ENCODE measurements around the gene JAK1. TPM values are rescaled to one million over a fixed set of nuclear protein-coding genes. Genes with fewer than 3 reads are reported as not detected.
"Not testable (repeated sequence)": the region's sequence is repeated elsewhere in the genome, so short reads cannot be mapped to it uniquely, and the experiment has no call there.

JAK1 gene
- polyA plus RNA-seq, 3 donors = 29.5 to 79.6 (median 73.2) TPM

GRCh38 chr1:64836802-64837201 lies 129.5 kb downstream of the JAK1 start:
- 86 to 89% (median 89%) methylated on average over 8 of the region's 8 CpGs for WGBS, 3 donors
- H3K27ac ChIP-seq (ENCODE audit: low read depth, low read length) = no peak overlapping the region

GRCh38 chr1:64834734-64835133 lies 131.6 kb downstream of the JAK1 start:
- no peak overlapping the region for H3K27ac ChIP-seq (ENCODE audit: low read depth, low read length)

DNA sequence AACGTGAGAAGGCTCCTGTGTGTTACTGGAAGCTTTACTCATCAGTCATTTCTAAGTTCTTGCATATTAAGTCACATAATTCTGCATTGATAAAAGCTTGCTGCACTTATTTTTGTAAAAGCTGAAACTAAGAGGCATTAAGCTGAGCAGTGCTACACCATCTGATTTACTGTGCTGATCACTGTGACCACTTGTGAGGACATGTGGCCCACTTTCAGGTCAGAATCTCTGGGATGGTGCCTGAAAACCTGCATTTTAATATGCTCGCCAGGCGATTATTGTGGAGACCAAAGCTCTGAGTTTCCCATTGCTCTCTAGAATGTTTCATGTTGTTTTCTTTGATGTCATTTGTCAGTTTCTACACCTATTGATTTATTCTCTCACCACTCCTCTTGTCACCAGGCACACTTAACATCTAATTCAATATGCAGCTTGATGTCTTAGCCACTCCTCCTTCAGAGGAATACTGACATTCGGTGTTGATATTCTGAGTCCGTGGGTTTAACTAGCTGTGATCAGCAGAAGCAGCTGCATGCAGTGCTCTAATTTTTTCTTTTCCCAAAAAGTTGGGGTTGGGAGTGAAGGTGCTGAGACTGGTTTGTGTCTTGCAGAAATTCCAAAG lies 136.2 kb downstream of the JAK1 start:
- WGBS, 3 donors = 62 to 81% (median 76%) methylated on average over 5 of the region's 5 CpGs
- no peak overlapping the region for H3K27ac ChIP-seq (ENCODE audit: low read depth, low read length)

- 79 to 82% (median 80%) methylated on average over 8 of the region's 8 CpGs for WGBS, 3 donors
- no peak overlapping the region for H3K27ac ChIP-seq (ENCODE audit: low read depth, low read length)
Observed at GRCh38 chr1:64829411-64830029, 136.8 kb downstream of the JAK1 start.

GRCh38 chr1:64828829-64829228 lies 137.5 kb downstream of the JAK1 start:
- no peak overlapping the region for H3K27ac ChIP-seq (ENCODE audit: low read depth, low read length)
- WGBS, 3 donors = 24 to 47% (median 44%) methylated on average over 1 of the region's 1 CpG

GRCh38 chr1:64826991-64827390 lies 139.4 kb downstream of the JAK1 start:
- 79 to 87% (median 84%) methylated on average over 5 of the region's 5 CpGs for WGBS, 3 donors
- no peak overlapping the region for H3K27ac ChIP-seq (ENCODE audit: low read depth, low read length)

GRCh38 chr1:64823691-64824476 lies 142.5 kb downstream of the JAK1 start:
- 48 to 58% (median 56%) methylated on average over 11 of the region's 11 CpGs for WGBS, 3 donors
- no peak overlapping the region for H3K27ac ChIP-seq (ENCODE audit: low read depth, low read length)

DNA sequence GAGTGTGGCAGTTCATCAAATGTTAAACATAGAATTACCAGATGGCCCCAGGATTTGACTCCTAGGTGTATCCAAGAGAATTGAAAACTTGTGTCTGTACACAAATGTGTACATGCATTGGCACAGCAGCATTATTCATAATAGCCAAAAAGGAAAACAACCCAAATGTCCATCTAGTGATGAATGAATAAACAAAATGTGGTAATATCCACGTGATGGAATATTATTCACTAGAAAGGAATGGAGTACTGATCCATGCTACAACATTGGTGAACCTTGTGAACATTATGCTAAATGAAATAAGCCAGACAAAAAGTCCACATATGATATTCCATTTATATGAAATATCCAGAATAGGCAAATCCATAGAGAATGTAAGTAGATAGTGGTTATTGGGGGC lies 143.7 kb downstream of the JAK1 start:
- H3K27ac ChIP-seq (ENCODE audit: low read depth, low read length) = no peak overlapping the region
- WGBS, 3 donors = 47 to 55% (median 51%) methylated on average over 1 of the region's 1 CpG

DNA sequence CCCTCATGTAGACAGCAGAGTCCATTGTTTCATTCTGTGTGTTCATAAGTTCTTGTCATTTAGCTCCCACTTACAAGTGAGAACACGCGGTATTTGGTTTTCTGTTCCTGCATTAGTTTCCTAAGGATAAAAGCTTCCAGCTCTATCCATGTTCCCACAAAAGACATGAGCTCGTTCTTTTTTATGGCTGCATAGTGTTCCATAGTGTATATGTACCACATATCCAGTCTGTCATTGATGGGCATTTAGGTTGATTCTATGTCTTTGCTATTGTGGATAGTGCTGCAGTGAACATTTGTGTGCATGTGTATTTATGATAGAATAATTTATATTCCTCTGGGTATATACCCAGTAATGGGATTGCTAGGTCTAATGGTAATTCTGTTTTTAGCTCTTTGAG lies 145.8 kb downstream of the JAK1 start:
- 97 to 98% (median 97%) methylated on average over 3 of the region's 3 CpGs for WGBS, 3 donors
- not testable (repeated sequence) for H3K27ac ChIP-seq (ENCODE audit: low read depth, low read length)

DNA sequence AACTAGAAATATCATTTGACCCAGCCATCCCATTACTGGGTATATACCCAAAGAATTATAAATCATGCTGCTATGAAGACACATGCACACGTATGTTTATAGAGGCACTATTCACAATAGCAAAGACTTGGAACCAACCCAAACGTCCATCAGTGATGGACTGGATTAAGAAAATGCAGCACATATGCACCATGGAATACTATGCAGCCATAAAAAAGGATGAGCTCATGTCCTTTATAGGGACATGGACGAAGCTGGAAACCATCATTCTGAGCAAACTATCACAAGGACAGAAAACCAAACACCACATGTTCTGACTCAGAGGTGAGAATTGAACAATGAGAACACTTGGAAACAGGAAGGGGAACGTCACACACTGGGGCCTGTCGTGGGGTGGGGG lies 149.0 kb downstream of the JAK1 start:
- not testable (repeated sequence) for H3K27ac ChIP-seq (ENCODE audit: low read depth, low read length)
- WGBS, 3 donors = 84 to 90% (median 86%) methylated on average over 5 of the region's 5 CpGs

DNA sequence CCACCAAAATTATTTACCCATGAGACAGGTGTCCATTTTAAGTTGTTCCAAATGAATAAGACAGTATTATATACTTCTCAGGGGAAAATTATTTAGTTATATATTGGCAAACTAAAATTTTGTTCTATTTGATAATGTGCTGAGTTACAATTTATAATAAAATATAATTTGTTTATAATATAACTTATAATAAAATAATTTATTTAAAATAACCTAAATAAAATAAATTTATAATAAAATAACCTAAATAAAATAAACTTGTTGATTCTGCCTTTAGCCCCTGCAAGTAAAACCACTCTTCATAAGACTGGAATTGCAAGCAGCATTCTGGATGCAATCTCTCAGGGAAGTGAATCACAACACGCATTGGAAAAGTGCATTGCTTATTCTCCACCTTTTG lies 151.9 kb downstream of the JAK1 start:
- H3K27ac ChIP-seq (ENCODE audit: low read depth, low read length) = no peak overlapping the region
- 96 to 100% (median 97%) methylated on average over 1 of the region's 1 CpG for WGBS, 3 donors

DNA sequence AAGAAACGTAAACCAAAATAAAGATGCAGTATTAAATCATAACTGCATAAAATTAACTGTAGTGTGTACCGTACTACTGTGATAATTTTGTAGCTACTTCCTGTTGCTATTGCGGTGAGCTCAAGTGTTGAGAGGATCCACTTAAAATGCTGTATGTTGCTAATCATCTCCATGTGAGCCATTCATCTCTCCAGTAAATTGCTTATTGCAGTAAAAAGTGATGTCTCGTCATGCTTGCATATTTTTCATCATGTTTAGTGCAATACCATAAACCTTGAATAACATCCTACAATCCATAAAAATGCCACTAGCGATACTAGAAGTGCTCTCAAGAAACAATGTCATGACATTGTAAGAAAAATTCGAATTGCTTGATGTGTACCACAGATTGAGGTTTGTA lies 155.2 kb downstream of the JAK1 start:
- WGBS, 3 donors = 94 to 96% (median 95%) methylated on average over 6 of the region's 6 CpGs
- no peak overlapping the region for H3K27ac ChIP-seq (ENCODE audit: low read depth, low read length)

GRCh38 chr1:64810001-64810400 lies 156.3 kb downstream of the JAK1 start:
- 76 to 91% (median 90%) methylated on average over 1 of the region's 1 CpG for WGBS, 3 donors
- H3K27ac ChIP-seq (ENCODE audit: low read depth, low read length) = no peak overlapping the region

DNA sequence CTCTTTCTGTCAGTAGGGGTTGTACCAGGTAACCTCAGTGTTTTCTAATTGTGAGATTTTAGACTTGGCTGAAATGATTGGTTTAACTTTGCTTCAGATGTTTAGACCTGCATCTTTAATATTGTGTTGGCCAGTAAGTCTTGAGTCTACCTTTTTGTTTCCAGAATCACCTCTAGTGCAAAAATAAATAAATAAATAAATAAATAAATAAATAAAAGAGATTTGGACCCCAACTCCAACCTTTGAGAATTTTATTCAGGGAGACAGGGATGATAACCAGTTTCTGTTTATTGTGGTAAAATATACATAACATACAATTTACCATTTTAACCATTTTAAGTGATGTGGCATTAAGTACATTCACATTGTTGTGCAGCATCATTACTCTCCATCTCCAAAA lies 157.0 kb downstream of the JAK1 start:
- no peak overlapping the region for H3K27ac ChIP-seq (ENCODE audit: low read depth, low read length)

DNA sequence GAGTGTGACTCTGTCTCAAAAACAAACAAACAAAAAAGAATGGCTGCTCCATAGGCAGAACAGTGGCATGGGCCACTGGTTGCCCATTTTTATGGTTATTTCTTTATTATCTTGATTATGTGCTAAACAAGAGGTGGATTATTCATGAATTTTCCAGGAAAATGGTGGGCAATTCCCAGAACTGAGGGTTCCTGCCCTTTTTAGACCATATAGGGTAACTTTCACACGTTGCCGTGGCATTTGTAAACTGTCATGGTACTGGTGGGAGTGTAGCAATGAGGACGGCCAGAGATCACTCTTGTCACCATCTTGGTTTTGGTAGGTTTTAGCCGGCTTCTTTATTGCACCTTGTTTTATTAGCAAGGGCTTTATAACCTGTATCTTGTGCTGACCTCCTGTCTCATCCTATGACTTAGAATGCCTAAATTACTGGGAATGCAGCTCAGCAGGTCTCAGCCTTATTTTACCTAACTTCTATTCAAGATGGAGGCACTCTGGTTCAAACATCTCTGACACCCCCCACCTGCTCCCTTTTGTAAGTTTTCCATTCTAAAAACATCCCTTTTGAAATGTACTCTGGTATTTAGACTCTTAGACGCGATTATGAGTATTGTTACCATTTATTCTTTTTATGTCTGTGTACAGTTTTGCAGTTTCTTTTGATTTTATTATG lies 164.4 kb downstream of the JAK1 start:
- no peak overlapping the region for H3K27ac ChIP-seq (ENCODE audit: low read depth, low read length)
- 95 to 97% (median 96%) methylated on average over 6 of the region's 6 CpGs for WGBS, 3 donors

DNA sequence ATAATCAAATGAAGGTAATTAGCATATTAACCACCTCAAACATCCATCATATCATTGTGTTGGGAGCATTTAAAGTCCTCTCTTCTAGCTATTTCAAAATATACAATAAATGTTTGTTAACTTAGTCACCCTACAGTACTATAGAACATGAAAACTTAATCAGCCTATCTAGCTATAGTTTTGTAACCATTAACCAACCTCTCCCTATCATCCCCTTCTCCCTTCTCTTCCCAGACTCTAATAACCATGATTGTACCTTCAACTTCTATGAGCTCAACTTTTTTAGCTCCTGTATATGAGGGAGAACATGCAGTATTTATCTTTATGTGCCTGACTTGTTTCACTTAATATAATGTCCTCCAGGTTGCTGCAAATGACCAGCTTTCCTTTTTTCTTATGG lies 167.5 kb downstream of the JAK1 start:
- H3K27ac ChIP-seq (ENCODE audit: low read depth, low read length) = no peak overlapping the region

DNA sequence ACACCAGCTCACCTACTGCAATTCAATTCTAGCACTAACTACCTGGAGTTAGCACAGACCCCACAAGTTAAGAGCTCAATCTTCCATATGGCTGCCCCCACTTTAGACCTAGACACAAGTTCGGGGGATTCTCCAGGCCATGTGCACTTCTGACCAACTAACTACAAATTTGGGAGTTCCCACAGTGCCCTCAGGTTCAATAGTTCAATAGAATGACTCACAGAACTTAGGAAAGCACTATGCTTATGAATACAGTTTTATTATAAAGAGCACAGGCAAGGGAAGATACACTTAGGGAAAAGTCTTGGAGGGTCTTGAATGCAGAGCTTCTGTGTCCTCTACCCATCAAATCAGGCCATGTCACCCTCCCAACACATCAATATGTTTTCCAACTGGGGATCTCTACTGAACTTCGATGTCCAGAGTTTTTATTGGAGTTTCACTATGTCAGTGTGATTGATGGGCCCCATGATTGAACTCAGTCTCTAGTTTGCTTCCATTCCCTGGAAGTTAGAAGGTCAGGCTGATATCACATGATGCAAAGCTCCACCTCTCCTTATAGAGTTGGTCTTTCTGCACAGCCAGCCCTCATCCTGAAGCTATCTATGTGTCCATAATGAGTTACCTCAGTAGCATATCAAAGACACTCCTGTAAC lies 175.4 kb downstream of the JAK1 start:
- 97 to 99% (median 99%) methylated on average over 2 of the region's 2 CpGs for WGBS, 3 donors
- H3K27ac ChIP-seq (ENCODE audit: low read depth, low read length) = no peak overlapping the region

Data from adipose tissue (tissue), 3 donors.